ENCODE results near the gene BABAM2. TPM values are rescaled to one million over a fixed set of nuclear protein-coding genes. Genes with fewer than 3 reads are reported as not detected.
A peak's percentile ranks its signal among the peaks of the same experiment; 100 is the strongest.

The BABAM2 gene
- total RNA-seq, 4 donors from 2014 or later = 24.3 to 46.1 (median 44.5) TPM

DNA sequence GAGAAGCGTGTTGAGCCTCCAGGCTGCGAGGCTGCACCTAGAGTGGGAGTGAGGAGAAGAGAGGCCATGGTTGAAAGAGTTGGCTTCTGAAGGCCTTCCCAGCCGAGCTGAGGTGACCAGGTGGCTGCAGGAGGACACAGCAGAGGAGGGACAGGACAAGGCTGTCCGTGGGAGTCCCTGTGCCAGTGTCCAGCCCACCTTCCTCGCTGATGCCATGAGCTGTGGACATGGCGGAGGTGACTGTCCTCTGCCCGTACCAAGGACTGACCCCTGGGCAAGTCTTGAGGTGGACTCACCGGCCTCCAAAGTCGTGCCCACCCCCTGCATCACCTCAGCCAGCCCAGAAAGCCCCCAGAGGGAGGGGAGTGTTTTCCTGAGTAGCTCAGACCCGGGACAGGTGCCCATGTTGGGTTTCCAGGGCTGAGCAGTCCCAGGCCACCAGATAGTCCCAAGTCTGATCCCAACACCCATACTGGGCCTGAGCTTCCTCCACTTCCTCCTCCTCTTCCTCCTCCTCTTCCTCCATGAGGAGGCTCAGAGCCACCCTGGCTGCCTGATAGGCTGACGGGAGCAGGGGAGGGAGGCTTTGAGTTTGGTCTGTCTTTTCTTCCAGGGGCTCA is 459.1 kb downstream of the BABAM2 start:
- Histone ChIP-seq H3K4me3 (no peak overlapping the region), H3K9me3 (no peaks in the 10 kb centered on the region), H3K27ac (no peak overlapping the region), H3K27me3 (no peaks in the 10 kb centered on the region), H3K4me1 (peaks cover 0 to 9% (median 0%) of the 10 kb centered on the region in 4 donors), H3K36me3 (no peaks in the 10 kb centered on the region)
- DNase-seq (ENCODE audit: low spot score in 2 of 2) = no peak
- 83 to 85% methylated on average over 11 of the region's 11 CpGs for WGBS, 2 donors
- TF ChIP-seq EP300 (IDR thresholded peaks at IDR 0.05) (no peak), POLR2A (IDR thresholded peaks at IDR 0.05) (no peak)
- TF ChIP-seq, protein P1, sequence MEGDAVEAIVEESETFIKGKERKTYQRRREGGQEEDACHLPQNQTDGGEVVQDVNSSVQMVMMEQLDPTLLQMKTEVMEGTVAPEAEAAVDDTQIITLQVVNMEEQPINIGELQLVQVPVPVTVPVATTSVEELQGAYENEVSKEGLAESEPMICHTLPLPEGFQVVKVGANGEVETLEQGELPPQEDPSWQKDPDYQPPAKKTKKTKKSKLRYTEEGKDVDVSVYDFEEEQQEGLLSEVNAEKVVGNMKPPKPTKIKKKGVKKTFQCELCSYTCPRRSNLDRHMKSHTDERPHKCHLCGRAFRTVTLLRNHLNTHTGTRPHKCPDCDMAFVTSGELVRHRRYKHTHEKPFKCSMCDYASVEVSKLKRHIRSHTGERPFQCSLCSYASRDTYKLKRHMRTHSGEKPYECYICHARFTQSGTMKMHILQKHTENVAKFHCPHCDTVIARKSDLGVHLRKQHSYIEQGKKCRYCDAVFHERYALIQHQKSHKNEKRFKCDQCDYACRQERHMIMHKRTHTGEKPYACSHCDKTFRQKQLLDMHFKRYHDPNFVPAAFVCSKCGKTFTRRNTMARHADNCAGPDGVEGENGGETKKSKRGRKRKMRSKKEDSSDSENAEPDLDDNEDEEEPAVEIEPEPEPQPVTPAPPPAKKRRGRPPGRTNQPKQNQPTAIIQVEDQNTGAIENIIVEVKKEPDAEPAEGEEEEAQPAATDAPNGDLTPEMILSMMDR (IDR thresholded peaks at IDR 0.05) = no peak

DNA sequence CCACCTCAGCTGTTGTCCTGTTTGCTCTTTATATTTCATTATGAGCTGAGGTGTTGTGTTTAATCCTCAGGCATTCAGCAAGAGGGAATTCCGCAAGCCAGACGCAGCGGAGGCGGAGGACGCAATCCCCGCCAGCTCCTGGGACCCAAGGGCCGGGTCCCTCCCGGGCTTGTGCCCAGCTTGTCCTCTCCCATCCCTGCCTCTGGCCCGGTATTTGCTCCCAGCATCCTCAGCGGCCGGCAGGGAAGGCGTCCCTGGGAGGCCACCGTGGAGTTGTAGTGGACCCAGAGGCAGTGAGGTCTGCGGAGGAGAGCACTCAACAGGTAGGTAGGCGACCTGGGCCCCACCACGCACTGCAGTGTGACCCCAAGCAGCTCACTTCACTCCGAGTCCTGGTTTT is 459.7 kb downstream of the BABAM2 start:
- DNase-seq (ENCODE audit: low spot score in 2 of 2) = no peak
- Histone ChIP-seq H3K27me3 (no peaks in the 10 kb centered on the region), H3K27ac (no peak overlapping the region), H3K36me3 (no peaks in the 10 kb centered on the region), H3K4me3 (no peak overlapping the region), H3K4me1 (peaks cover 0 to 12% (median 2%) of the 10 kb centered on the region in 4 donors), H3K9me3 (no peaks in the 10 kb centered on the region)
- TF ChIP-seq EP300 (IDR thresholded peaks at IDR 0.05) = no peak
- TF ChIP-seq, protein P1 (IDR thresholded peaks at IDR 0.05) = no peak
- no peak for TF ChIP-seq POLR2A (IDR thresholded peaks at IDR 0.05)
- 94 to 95% methylated on average over 17 of the region's 17 CpGs for WGBS, 2 donors

DNA sequence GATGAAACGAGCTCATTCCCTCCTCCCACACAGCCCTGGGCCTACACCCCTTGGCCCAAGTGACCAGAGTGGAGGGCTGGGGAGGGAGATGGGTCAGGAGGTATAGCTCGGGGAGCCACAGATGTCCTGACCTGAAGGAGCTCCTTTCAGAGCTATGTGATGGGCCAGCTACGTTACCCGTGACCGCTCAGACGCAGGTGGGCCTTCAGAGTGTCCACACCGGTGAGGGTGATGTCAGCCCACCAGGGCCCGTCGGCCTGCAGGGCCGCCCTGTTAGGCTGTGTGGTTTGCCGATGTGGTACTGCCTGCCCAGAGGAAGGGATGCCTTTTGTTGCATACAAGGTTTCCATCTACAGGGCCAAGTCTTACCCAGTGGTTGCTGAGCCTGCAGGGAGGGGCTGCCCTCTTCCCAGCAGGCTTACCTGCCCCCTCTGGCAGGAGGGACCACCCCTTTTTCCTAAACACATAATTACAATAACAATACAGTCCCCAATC is 460.3 kb downstream of the BABAM2 start:
- no peaks in the 10 kb centered on the region for H3K9me3 ChIP-seq

DNA sequence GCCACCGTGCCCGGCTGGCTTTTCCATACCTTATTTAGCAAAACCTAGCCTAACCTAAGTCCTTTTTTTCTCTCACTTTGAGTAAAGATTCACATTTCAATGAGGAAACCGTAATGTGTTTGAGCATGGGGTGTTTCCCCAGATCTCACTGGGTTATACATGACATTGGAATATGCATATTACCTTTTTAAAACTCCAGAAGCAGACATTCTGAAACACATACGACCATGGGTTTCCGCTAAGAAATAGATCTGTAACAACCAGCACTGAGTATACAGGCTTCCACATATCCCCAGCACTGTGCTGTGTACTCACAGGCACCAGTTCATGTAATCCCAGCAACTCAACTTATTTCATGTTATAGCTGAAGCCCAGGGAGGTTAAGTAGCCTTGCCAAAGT is 461.1 kb downstream of the BABAM2 start:
- Histone ChIP-seq H3K27ac (peak overlapping the region in 1 of 4 donors; percentile 10), H3K27me3 (no peaks in the 10 kb centered on the region), H3K9me3 (no peaks in the 10 kb centered on the region), H3K4me1 (peaks cover 0 to 26% (median 16%) of the 10 kb centered on the region in 4 donors), H3K36me3 (no peaks in the 10 kb centered on the region), H3K4me3 (no peak overlapping the region)
- WGBS, 2 donors = 88 to 89% methylated on average over 5 of the region's 5 CpGs
- TF ChIP-seq, protein P1 (IDR thresholded peaks at IDR 0.05) = no peak
- no peak for TF ChIP-seq POLR2A (IDR thresholded peaks at IDR 0.05)
- TF ChIP-seq EP300 (IDR thresholded peaks at IDR 0.05) = no peak
- no peak for DNase-seq (ENCODE audit: low spot score in 2 of 2)

More for the DNA sequence above, 460.3 kb downstream of the BABAM2 start:
- 45 to 91% methylated on average over 1 to 11 of the region's 11 CpGs for WGBS, 2 donors
- no peak overlapping the region for H3K27ac ChIP-seq
- no peak for DNase-seq (ENCODE audit: low spot score in 2 of 2)
- no peaks in the 10 kb centered on the region for H3K27me3 ChIP-seq
- no peaks in the 10 kb centered on the region for H3K36me3 ChIP-seq
- H3K4me3 ChIP-seq = no peak overlapping the region
- TF ChIP-seq POLR2A (IDR thresholded peaks at IDR 0.05) = no peak
- TF ChIP-seq, protein P1 (IDR thresholded peaks at IDR 0.05) = no peak
- no peak for TF ChIP-seq EP300 (IDR thresholded peaks at IDR 0.05)
- peaks cover 0 to 18% (median 8%) of the 10 kb centered on the region in 4 donors for H3K4me1 ChIP-seq

DNA sequence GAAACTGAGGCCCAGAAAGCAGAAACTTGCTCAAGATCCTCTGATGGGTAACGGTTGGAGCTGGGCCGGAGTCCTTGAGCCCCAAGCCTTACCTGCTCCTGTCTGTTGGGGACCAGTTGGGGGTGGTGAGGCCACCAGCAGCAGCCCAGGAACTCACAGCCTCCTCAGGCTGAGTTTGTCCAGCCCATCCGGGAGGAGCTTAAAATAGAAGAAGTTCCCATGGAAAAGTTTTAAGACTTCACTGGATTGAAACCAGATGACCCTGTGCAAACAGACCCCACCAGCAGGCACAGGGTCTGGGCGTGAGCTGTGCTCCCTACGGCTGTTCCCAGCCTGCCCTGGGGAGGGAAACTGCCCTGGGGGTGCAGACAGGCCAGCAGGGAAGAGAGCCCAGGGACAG is 461.6 kb downstream of the BABAM2 start:
- Histone ChIP-seq H3K4me3 (no peak overlapping the region), H3K27ac (peak overlapping the region in 1 of 4 donors; percentile 10), H3K36me3 (no peaks in the 10 kb centered on the region), H3K9me3 (no peaks in the 10 kb centered on the region), H3K27me3 (no peaks in the 10 kb centered on the region), H3K4me1 (peaks cover 0 to 31% (median 18%) of the 10 kb centered on the region in 4 donors)
- 70 to 81% methylated on average over 5 of the region's 5 CpGs for WGBS, 2 donors
- TF ChIP-seq POLR2A (IDR thresholded peaks at IDR 0.05) = no peak
- TF ChIP-seq, protein P1 (IDR thresholded peaks at IDR 0.05) = no peak
- no peak for TF ChIP-seq EP300 (IDR thresholded peaks at IDR 0.05)
- no peak for DNase-seq (ENCODE audit: low spot score in 2 of 2)
